HTR-8/SVneo (cell line): ENCODE measurements around the gene PROSER2.
"Not testable (repeated sequence)": the region's sequence is repeated elsewhere in the genome, so short reads cannot be mapped to it uniquely, and the experiment has no call there.

Experiments
- DNase-seq: peaks from one replicate; pipeline ENCODE4 v3.0.0; 2011; ENCODE audit warnings: low spot score, mixed read lengths; ENCODE audit not compliant: insufficient read length
- FAIRE-seq: peaks from 2 replicates; lab custom pipeline; 2011; peaks lifted over from hg19 to GRCh38; lab: Jason Lieb, UNC

The PROSER2 gene

DNA sequence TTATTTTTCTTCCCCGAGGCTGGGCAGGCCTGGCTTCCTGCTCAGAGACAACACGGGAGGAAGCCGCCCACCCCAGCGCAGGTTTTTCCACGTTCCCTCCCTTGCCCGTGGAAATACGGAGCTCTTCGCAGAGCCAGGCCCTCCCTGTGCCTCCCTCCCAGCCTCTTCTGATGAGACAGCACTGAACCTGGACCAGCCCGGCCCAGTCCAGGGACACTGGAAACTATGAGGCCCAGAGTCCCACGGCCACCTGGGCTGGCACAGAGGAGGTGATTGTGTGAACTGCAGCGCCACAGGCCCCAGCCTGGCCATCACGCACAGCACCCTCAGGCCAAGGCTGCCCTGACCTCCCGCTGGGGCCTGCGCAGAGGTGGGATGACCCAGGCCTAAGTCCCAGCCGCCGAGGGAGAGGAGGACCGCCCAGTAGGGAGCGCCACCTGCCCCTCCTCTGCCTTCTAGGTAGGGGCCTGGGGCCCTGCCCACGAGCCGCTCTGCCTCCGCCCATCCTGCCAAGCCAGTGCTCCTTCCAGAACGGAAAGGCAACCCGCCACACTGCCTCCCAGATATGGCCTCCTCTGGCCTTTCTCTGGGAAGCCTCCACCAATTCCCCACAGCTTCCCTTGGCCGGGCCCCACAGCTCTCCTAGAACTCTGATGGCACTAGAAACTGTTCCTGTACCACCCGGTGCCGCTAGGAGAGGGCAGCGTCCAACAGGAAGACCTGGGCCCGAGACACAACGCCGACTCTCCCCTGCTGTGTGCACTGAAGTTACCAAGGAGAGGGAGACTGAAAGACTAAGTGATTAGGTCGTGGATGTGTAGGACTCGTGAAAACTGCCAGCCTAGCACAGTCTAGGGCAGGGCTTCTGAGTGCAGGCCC lies 57.2 kb downstream of the PROSER2 start:
- DNase-seq (no peak), FAIRE-seq (no peak)

GRCh38 chr10:11881030-11881476 lies 57.9 kb downstream of the PROSER2 start:
- DNase-seq (no peak), FAIRE-seq (no peak)

DNA sequence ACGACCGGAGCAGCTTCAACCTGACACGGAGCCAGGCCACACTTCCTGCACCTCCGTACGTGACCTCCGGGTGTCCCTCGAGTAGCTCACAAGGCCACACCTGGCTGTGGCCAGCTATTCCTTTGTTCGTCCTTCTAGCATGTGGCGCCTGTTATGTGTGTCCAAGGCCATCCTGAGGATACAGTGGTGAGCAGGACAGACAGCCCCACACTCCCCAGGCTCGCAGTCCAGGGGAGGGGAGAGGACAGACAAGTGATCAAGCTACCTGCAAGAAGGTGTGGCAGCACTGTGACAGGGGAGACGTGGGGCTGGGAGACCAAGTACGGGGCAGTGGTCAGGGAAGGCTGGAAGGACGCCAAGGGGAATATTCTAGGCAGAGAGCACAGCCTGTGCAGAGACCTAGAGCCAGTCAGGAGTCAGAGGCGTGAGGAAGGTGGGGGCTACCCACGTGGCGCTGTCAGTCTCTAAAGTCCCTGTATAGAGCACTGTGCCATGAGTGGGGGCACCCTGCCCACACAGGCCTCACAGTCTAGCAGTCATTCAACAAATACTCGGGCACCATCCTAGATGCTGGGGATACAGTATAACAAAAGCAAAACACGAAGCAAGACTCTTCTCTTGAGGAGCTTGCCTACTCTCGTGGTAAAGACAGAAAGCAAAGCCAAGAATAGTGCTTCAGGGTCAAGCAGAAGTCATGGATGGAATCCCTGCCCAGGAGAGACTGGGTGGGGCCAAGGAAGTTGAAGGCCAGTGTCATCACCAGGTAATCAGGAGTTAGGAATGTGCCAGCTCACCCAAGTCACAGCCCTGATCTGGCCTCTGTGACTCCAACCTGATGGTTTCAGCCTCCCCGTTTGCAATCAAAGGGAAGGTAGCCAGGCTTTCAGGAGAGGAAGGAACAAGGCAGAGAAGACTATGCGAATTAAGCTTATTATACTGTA lies 58.6 kb downstream of the PROSER2 start:
- DNase-seq (peak; percentile 48), FAIRE-seq (peak; percentile 67)

DNA sequence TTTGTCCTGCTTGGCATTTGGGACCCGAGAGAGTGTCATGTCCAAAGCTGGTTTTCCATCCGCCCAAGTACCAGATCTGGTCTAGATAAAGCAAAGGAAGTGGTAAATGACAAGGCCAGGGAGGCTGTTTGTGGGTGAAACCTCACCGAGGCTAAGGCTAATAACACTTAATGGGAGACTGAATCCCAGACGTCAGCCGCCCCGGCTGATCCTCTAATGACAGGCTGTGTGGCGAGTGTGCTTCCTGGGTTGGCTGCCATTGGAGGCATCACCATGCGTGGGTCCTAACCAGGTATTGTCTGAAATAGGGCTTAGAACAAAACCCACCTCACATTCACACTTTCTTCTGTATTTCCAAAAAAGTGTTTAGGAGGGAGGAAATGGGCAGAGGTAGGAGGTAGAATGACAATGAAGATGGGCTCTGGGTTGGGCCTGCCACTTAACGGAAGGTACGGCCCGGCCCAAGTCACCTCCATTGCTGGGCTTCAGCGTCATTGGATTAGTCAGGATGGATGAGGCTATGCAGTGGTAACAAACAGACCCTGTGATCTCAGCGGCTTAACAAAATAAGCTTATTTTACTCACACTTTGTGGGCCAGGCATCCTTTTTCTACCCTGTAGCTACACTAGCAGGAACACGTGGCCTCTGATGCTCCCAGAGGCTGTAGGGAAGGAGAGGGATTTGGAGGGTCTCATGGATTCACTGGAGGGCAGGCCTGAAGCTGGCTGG lies 59.7 kb downstream of the PROSER2 start:
- no peak for DNase-seq
- FAIRE-seq, result no peak

DNA sequence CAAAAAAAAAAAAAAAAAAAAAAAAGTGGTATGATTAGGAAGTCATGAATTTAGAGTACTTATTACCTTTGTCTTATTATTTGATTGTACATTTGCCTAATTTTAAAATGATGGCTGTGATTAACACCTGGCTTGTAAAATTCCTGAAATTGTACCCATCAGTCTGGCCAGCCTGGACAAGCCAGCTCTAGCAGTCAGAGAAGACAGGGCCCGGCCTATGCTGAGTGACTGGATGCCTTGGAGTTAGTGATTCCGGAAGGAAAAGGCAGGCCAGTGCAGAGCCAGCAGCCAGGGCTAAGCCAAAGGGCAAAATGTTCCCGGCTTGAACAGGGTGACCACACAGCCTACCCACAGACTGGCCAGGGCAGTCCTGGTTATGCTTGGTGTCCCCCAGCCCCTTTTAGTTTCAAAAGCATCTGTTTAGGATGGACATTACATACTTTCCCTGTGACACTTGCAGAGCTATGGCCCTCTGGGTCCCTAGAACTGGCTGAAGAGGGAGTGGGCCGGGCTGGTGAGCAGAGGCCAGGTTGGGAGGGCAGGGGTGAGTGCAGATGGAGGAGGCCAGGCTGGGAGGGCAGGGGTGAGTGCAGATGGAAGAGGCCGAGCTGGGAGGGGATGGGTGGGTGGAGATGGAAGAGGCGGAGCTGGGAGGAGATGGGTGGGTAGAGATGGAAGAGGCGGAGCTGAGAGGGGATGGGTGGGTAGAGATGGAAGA lies 61.7 kb downstream of the PROSER2 start:
- no peak for FAIRE-seq
- no peak for DNase-seq

DNA sequence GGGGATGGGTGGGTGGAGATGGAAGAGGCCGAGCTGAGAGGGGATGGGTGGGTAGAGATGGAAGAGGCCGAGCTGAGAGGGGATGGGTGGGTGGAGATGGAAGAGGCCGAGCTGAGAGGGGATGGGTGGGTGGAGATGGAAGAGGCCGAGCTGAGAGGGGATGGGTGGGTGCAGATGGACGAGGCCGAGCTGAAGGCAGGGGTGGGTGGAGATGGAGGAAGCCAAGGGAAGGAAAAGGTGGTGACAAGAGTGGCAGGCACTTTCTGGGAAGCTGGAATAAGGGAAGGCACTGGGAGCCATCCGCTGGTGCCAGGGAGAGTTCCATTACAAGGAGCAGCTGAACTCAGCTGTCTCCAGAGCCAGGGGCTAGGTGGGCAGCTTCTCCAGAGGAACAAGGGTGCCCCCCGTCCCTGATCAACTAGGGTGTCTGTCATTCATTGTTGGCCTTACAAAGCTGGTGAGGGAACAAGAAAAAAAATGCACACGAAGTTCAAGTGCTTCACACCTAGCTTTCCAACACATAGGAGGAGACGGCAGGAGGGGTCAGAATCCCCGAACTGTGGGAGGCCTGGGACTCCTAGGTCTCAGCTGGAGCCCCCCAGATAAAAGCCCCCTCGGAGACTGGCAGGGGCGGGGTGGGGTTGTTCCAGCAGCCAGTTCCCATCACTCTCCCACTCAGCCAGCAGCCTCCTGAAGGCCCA lies 62.4 kb downstream of the PROSER2 start:
- DNase-seq (no peak), FAIRE-seq (no peak)

- FAIRE-seq, result no peak
- no peak for DNase-seq
Measured at GRCh38 chr10:11886138-11886474, 63.0 kb downstream of the PROSER2 start.

- DNase-seq (no peak), FAIRE-seq (no peak)
Measured at GRCh38 chr10:11886851-11887250, 63.7 kb downstream of the PROSER2 start.

GRCh38 chr10:11887381-11888227 lies 64.4 kb downstream of the PROSER2 start:
- FAIRE-seq, result no peak
- DNase-seq, result no peak

DNA sequence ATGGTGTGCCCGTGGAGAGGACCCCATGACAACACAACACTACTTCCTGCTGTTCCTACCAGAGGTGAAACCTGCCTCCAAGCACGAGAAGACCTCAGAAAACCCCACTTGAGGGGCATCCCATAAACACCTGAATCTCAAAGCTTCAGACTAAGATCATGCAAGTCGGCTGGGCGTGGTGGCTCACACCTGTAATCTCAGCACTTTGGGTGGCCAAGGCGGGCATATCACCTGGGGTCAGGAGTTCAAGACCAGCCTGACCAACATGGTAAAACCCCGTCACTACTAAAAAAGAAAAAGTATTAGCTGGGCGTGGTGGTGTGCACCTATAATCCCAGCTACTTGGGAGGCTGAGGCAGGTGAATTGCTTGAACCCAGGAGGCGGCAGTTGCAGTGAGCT lies 66.1 kb downstream of the PROSER2 start:
- not testable (repeated sequence) for DNase-seq, FAIRE-seq

DNA sequence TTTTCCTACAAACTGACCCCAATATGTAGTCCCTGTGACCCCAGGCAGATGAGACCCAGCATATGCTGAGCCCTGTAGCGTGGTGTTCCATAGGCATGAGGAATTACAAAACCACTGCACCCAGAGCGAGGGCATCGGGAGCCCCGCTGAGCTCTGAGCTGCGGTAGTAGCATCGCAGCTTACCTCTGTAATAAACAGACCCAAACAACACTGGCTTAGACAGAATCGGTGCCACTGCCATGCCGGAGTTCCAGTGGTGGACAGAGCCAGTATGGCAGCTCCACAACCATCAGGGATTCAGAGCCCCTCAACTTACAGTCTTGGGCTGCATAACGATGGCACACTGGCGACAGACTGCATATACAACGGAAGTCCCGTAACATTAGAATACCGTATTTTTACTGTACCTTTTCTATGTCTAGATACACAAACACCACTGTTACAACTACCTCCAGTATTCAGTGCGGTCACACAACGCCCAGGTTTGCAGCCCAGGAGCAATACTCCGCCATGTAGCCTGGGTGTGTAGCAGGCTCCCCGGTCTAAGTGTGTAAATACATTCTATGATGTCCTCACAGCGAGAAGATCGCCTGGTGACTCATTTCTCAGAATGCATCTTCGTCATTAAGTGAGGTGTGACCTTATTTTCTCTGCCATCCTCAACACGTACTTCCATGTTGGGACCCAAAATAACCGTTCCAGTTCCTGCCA lies 68.8 kb downstream of the PROSER2 start:
- DNase-seq, result no peak
- FAIRE-seq, result no peak

DNA sequence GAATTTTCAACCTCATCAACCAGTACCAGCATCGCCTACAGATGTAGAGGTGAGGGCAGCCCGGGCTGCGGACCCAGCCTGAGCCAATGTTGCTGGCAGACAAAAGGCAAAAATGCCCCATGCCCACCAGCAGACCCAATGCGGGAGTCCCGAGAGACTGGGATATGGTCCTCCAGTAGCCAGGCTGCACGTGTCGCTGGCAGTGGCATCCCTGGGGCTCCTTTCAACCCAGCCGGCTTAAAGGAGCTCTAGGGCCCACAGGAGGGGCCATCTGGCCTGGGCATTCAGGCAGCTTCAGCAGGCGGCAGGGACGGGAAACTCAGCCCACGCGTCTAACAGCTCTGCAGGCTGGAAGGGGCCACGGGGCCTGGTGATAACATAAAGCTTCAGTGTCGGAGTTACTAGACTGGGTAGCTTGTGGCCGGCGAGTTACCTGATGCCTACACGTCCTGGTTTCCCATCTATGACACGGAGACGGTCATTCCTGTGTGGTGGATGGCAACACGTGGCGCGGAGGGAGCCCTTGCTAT lies 70.7 kb downstream of the PROSER2 start:
- FAIRE-seq, result no peak
- DNase-seq, result no peak

DNA sequence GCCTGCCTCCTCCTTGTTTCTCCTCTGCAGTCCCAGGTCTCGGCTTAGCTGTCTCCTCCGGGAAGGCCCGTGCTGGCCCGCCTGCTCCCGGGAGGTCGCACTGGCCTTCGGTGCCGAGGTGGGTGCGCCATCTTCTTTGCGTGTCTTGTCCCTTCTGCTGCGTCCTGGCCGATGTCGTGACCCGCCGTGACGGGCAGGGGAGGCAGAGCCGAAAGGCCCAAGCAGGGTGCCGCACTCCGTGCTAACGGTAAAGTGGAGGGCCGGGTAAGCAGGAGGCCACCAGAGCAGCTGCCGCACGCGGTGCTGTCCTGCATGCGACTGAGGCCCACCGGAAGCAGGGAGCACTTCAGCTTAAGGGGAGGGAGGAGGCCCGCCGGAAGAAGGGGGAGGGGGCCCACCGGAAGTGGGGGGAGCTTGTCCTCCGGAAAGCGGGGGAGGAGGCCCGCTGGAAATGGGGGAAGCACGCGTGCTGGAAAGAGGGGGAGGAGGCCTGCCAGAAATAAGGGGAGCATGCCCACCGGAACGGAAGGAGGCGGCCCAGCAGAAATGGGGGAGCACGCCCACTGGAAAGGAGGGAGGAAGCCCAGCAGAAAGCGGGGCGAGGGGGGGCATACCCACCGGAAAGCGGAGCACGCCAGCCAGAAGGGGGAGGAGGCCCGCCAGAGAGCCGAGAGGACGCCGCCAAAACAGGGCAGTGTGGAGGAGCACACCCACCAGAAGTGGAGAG lies 71.4 kb downstream of the PROSER2 start:
- no peak for DNase-seq
- no peak for FAIRE-seq

GRCh38 chr10:11895108-11895466 lies 71.9 kb downstream of the PROSER2 start:
- no peak for FAIRE-seq
- no peak for DNase-seq

GRCh38 chr10:11895598-11895997 lies 72.4 kb downstream of the PROSER2 start:
- FAIRE-seq (no peak), DNase-seq (no peak)

- FAIRE-seq (no peak), DNase-seq (no peak)
Measured at GRCh38 chr10:11896549-11897200, 73.5 kb downstream of the PROSER2 start.

- DNase-seq (no peak), FAIRE-seq (no peak)
Measured at GRCh38 chr10:11898033-11898371, 74.8 kb downstream of the PROSER2 start.
